H1 (cell line): ENCODE data around the gene METTL14. TPM values are rescaled to one million over a fixed set of nuclear protein-coding genes. Genes with fewer than 3 reads are reported as not detected.

Source experiments
- CTCF ChIA-PET: fragments of 300-600 bp; sonication (Branson Sonifier 250); formaldehyde crosslinking; loops from one replicate; lab custom pipeline; 2021; ENCODE audit not compliant: partially characterized antibody; lab: Charles Lee
- POLR2A ChIA-PET: fragments of 300-600 bp; sonication (Branson Sonifier 250); formaldehyde crosslinking; loops from one replicate; lab custom pipeline; 2021; ENCODE audit warnings: inconsistent platforms; ENCODE audit not compliant: partially characterized antibody; lab: Charles Lee
- DNase-seq, 2 experiments: peaks; one replicate each; pipeline versions ENCODE4 v3.0.0 to v3.0.0-alpha.2; 2010 to 2022; ENCODE audit warnings: low spot score in 2 of 2, low read depth in 1 of 2, mixed read lengths in 1 of 2
- FAIRE-seq: peaks from 2 replicates; lab custom pipeline; 2011; peaks lifted over from hg19 to GRCh38; lab: Jason Lieb, UNC
- H2AFZ ChIP-seq: 2 replicates; pipeline ENCODE4 v1.8.1; 2012; ENCODE audit warnings: low read length, inconsistent platforms
- H2AK5ac ChIP-seq: 2 replicates; pipeline ENCODE4 v1.6.1; 2013; ENCODE audit warnings: low read depth, low read length
- H2BK120ac ChIP-seq: replicated peaks from 2 replicates; pipeline ENCODE3; 2013; ENCODE audit warnings: low read depth, low read length, inconsistent platforms
- H2BK12ac ChIP-seq: 2 replicates; pipeline ENCODE4 v1.6.1; 2013; ENCODE audit warnings: low read depth, low read length
- H2BK15ac ChIP-seq: 2 replicates; pipeline ENCODE4 v1.6.1; 2013; ENCODE audit warnings: low read length
- H2BK20ac ChIP-seq: 2 replicates; pipeline ENCODE4 v1.6.1; 2013; ENCODE audit warnings: low read length
- H2BK5ac ChIP-seq: 2 replicates; pipeline ENCODE4 v1.6.1; 2013; ENCODE audit warnings: low read depth, low read length
- H3K14ac ChIP-seq: 2 replicates; pipeline ENCODE4 v1.6.1; 2013; ENCODE audit warnings: inconsistent platforms; ENCODE audit not compliant: insufficient read length
- H3K18ac ChIP-seq: 2 replicates; pipeline ENCODE4 v1.6.1; 2013; ENCODE audit warnings: low read length; ENCODE audit errors: extremely low read depth
- H3K23ac ChIP-seq: 2 replicates; pipeline ENCODE4 v1.6.1; 2013; ENCODE audit warnings: inconsistent platforms; ENCODE audit not compliant: insufficient read length
- H3K23me2 ChIP-seq: 2 replicates; pipeline ENCODE4 v1.6.1; 2013; ENCODE audit warnings: low read depth, low read length
- H3K27ac ChIP-seq: 2 replicates; pipeline ENCODE4 v1.6.1; 2011; ENCODE audit warnings: low read depth, low read length, inconsistent platforms
- H3K27me3 ChIP-seq, 4 experiments: replicated peaks in 1 of 4; 1 replicate in 1 of 4; 2 replicates in 3 of 4; pipeline versions ENCODE4 v1.6.1 to v1.8.1; 2011 to 2013; ENCODE audit warnings: low read length in 3 of 4, mild to moderate bottlenecking in 3 of 4, inconsistent platforms in 2 of 4, mixed read lengths in 2 of 4, moderate library complexity in 1 of 4; ENCODE audit not compliant: control insufficient read depth in 3 of 4, insufficient read depth in 3 of 4; ENCODE audit errors: extremely low read depth in 1 of 4
- H3K36me3 ChIP-seq, 4 experiments: 2 replicates each; pipeline versions ENCODE4 v1.6.1 to v1.8.1; 2011 to 2013; ENCODE audit warnings: mild to moderate bottlenecking in 4 of 4, low read length in 3 of 4, moderate library complexity in 2 of 4, control low read depth in 1 of 4, inconsistent platforms in 1 of 4; ENCODE audit not compliant: insufficient read depth in 4 of 4, control insufficient read depth in 2 of 4
- H3K4ac ChIP-seq: replicated peaks from 2 replicates; pipeline ENCODE3; 2013; ENCODE audit warnings: low read length, low read depth, mixed read lengths, inconsistent platforms; ENCODE audit not compliant: insufficient read length
- H3K4me1 ChIP-seq, 4 experiments: replicated peaks in 1 of 4; 1 replicate in 1 of 4; 2 replicates in 3 of 4; pipeline versions ENCODE4 v1.6.1 to v1.8.1; 2011 to 2013; ENCODE audit warnings: low read length in 3 of 4, inconsistent platforms in 2 of 4, mixed read lengths in 1 of 4; ENCODE audit not compliant: insufficient read depth in 4 of 4, control insufficient read depth in 3 of 4
- H3K4me2 ChIP-seq, 2 experiments: 2 replicates each; pipeline versions ENCODE4 v1.6.1 to v1.8.1; 2011 to 2013; ENCODE audit warnings: low read depth in 2 of 2, low read length in 2 of 2, control low read depth in 1 of 2, inconsistent platforms in 1 of 2, mild to moderate bottlenecking in 1 of 2; ENCODE audit not compliant: insufficient read depth in 1 of 2
- H3K4me3 ChIP-seq, 4 experiments: fragments of 200-600, 300-600 bp in 1 of 4; sonication (generic), shearing (Covaris generic), sonication (Bioruptor Twin) in 1 of 4; 2 replicates each; pipeline versions ENCODE4 v1.5.1 to v1.8.1; 2011 to 2016; ENCODE audit warnings: low read length in 4 of 4, low read depth in 3 of 4, control low read depth in 2 of 4, inconsistent platforms in 2 of 4, mild to moderate bottlenecking in 2 of 4, mixed read lengths in 1 of 4, moderate library complexity in 1 of 4; ENCODE audit not compliant: insufficient read depth in 2 of 4; ENCODE audit errors: extremely low read depth in 1 of 4
- H3K56ac ChIP-seq: replicated peaks from 2 replicates; pipeline ENCODE3; 2013; ENCODE audit warnings: low read depth, mild to moderate bottlenecking, mixed read lengths, low read length, inconsistent platforms; ENCODE audit not compliant: insufficient read length
- H3K79me1 ChIP-seq: 2 replicates; pipeline ENCODE4 v1.6.1; 2013; ENCODE audit warnings: low read depth, low read length, control low read depth
- H3K79me2 ChIP-seq, 2 experiments: 2 replicates each; pipeline versions ENCODE4 v1.6.1 to v1.8.1; 2012 to 2013; ENCODE audit warnings: low read length in 2 of 2, mild to moderate bottlenecking in 2 of 2, inconsistent platforms in 1 of 2; ENCODE audit not compliant: insufficient read depth in 2 of 2, control insufficient read depth in 1 of 2
- H3K9ac ChIP-seq, 4 experiments: replicated peaks in 1 of 4; 1 replicate in 1 of 4; 2 replicates in 3 of 4; pipeline versions ENCODE4 v1.6.1 to v1.8.1; 2011 to 2013; ENCODE audit warnings: low read depth in 3 of 4, low read length in 3 of 4, control low read depth in 2 of 4, mild to moderate bottlenecking in 2 of 4, moderate library complexity in 2 of 4, inconsistent platforms in 1 of 4; ENCODE audit errors: extremely low read depth in 1 of 4
- H3K9me3 ChIP-seq, 2 experiments: 2 replicates each; pipeline versions ENCODE4 v1.6.1 to v1.8.1; 2012 to 2013; ENCODE audit warnings: mild to moderate bottlenecking in 2 of 2, moderate library complexity in 2 of 2, control low read depth in 1 of 2, inconsistent platforms in 1 of 2, low read depth in 1 of 2, low read length in 1 of 2, mixed read lengths in 1 of 2; ENCODE audit not compliant: insufficient read depth in 2 of 2
- H4K20me1 ChIP-seq, 2 experiments: replicated peaks in 1 of 2; 2 replicates each; pipeline versions ENCODE3 to v1.8.1; 2011 to 2013; ENCODE audit warnings: inconsistent platforms in 2 of 2, low read length in 2 of 2, mild to moderate bottlenecking in 1 of 2; ENCODE audit not compliant: insufficient read depth in 2 of 2, control insufficient read depth in 1 of 2
- H4K5ac ChIP-seq: 2 replicates; pipeline ENCODE4 v1.6.1; 2013; ENCODE audit warnings: low read length, low read depth, mixed read lengths, inconsistent platforms; ENCODE audit not compliant: insufficient read length
- H4K8ac ChIP-seq: 2 replicates; pipeline ENCODE4 v1.8.0; 2013; ENCODE audit warnings: mild to moderate bottlenecking, moderate library complexity, low read length, inconsistent platforms; ENCODE audit not compliant: insufficient read depth; ENCODE audit errors: extremely low read depth
- H4K91ac ChIP-seq: replicated peaks from 2 replicates; pipeline ENCODE3; 2013; ENCODE audit warnings: low read length, mixed read lengths, inconsistent platforms; ENCODE audit not compliant: insufficient read length
- ATF3 ChIP-seq: IDR thresholded peaks from 2 replicates; pipeline ENCODE4 v1.6.1; 2011; ENCODE audit warnings: low read depth, mild to moderate bottlenecking, low read length; ENCODE audit not compliant: insufficient read depth
- CHD2 ChIP-seq: IDR thresholded peaks from 2 replicates; pipeline ENCODE4 v1.6.1; 2012; ENCODE audit warnings: low read length, improper control_type of control experiment
- RAD21 ChIP-seq, 2 experiments: IDR thresholded peaks in 1 of 2; conservative IDR thresholded peaks in 1 of 2; 2 replicates each; pipeline ENCODE4 v1.6.1; 2011; ENCODE audit warnings: low read depth in 2 of 2, low read length in 2 of 2, improper control_type of control experiment in 1 of 2, inconsistent platforms in 1 of 2, mild to moderate bottlenecking in 1 of 2, moderate library complexity in 1 of 2
- SIX5 ChIP-seq: IDR thresholded peaks from 2 replicates; pipeline ENCODE4 v1.6.1; 2011; ENCODE audit warnings: mild to moderate bottlenecking, low read depth, low read length
- SUZ12 ChIP-seq: fragments of 200-600 bp; sonication (generic); IDR thresholded peaks from 2 replicates; pipeline ENCODE4 v1.6.1; 2012; ENCODE audit warnings: mild to moderate bottlenecking, inconsistent platforms, low read length, moderate library complexity, mixed read lengths
- TAF7 ChIP-seq: optimal IDR thresholded peaks from 2 replicates; pipeline ENCODE3; 2011; ENCODE audit warnings: low read depth, mild to moderate bottlenecking, inconsistent platforms, low read length, moderate library complexity, borderline replicate concordance
- WGBS, 2 experiments: shearing (Covaris generic) in 1 of 2; methylation state at CpG; one replicate each; pipeline versions ENCODE4 v1.1.6 to v1.1.7; 2013 to 2015; ENCODE audit warnings: low lambda C conversion rate in 2 of 2, mixed read lengths in 2 of 2, inconsistent platforms in 1 of 2, low coverage in 1 of 2, missing lambda C conversion rate in 1 of 2; ENCODE audit not compliant: insufficient replicate concordance in 2 of 2, insufficient coverage in 1 of 2, insufficient read length in 1 of 2; ENCODE audit errors: extremely low coverage in 1 of 2, missing lambda C conversion rate in 1 of 2; 5-methylcytosine and 5-hydroxymethylcytosine counted together
- polyA plus RNA-seq, 7 experiments: library from polyadenylated mRNA; depleted of rRNA in 3 of 7; stranded (reverse) in 5 of 7; unstranded in 2 of 7; fragments of >200 nt in 5 of 7; fragments of 200-250 nt in 2 of 7; gene quantifications; 1 replicate in 5 of 7; 2 replicates in 1 of 7; 4 replicates in 1 of 7; pipeline versions ENCODE4 v1.2.1 to v1.2.3, GENCODE V29; 2011 to 2013; ENCODE audit warnings: missing spikeins in 2 of 7, mixed read lengths in 2 of 7
- total RNA-seq: library from RNA; stranded (reverse); fragmentation: NEBNext Ultra II Directional; extraction: Animal tissue kit (Norgen Biotek cat#: 25700); gene quantifications from 2 replicates; pipeline ENCODE4 v1.2.1, GENCODE V29; 2021

Gene METTL14
- total and polyA plus RNA-seq, 2 of the 8 experiments (the other 6 are each of a cell fraction or from before 2014, with no cell fraction given), result 8.8 to 57.3 TPM

- DNase-seq (no peak), FAIRE-seq (no peak)
- Histone ChIP-seq H3K56ac (no peak overlapping the region), H3K23me2 (no peaks in the 10 kb centered on the region), H3K4me3 (no peak overlapping the region), H3K23ac (no peak overlapping the region), H3K36me3 (peaks cover 17 to 59% (median 49%) of the 10 kb centered on the region in 4 experiments), H2BK120ac (no peak overlapping the region), H3K4me2 (no peak overlapping the region), H3K4me1 (no peaks in the 10 kb centered on the region), H3K27ac (no peak overlapping the region), H4K20me1 (no peaks in the 10 kb centered on the region), H3K9ac (no peak overlapping the region), H3K27me3 (no peaks in the 10 kb centered on the region), H2AK5ac (no peak overlapping the region), H2BK5ac (no peak overlapping the region), H3K79me2 (no peaks in the 10 kb centered on the region), H4K8ac (no peak overlapping the region), H3K18ac (no peak overlapping the region), H4K91ac (no peak overlapping the region), H2AFZ (no peak overlapping the region), H3K79me1 (no peaks in the 10 kb centered on the region), H4K5ac (no peak overlapping the region), H3K4ac (no peak overlapping the region), H3K14ac (no peak overlapping the region), H2BK20ac (no peak overlapping the region), H2BK15ac (no peak overlapping the region), H2BK12ac (no peak overlapping the region), H3K9me3 (no peaks in the 10 kb centered on the region)
- ChIA-PET CTCF (interaction anchor here (0.8 to 1.9 kb wide), 12 partner anchors 8 to 240 kb away, joined by 3 to 7 read pairs (median 4); no protein-coding TSS in a partner anchor), POLR2A (no interaction called here)
- no peak for TF ChIP-seq SIX5
- no peak for TF ChIP-seq CHD2
- TF ChIP-seq SUZ12, result no peak
- peak in 1 of 2 experiments; percentile 35; a peak in 3 of 4 replicates for TF ChIP-seq RAD21 (IDR thresholded peaks at IDR 0.05 in 1 of 2, conservative IDR thresholded peaks at IDR 0.05 in 1 of 2; ENCODE audit: low read depth in 2 of 2, low read length in 2 of 2)
- no peak for TF ChIP-seq ATF3
- TF ChIP-seq TAF7, result no peak
- WGBS, 2 experiments, result 80% methylated on average over 5 of the region's 5 CpGs; no CpG with 5 or more reads in 1 of the 2 experiments
Observed at GRCh38 chr4:118740869-118741268, 55.7 kb downstream of the METTL14 start.
